ENCODE results near the gene ZNF142. TPM values are rescaled to one million over a fixed set of nuclear protein-coding genes. Genes with fewer than 3 reads are reported as not detected.
"Not testable (repeated sequence)": the region's sequence is repeated elsewhere in the genome, so short reads cannot be mapped to it uniquely, and the experiment has no call there.

ZNF142 gene
- total and polyA plus RNA-seq, 12 donors = 4.4 to 29.5 (median 22.0) TPM

DNA sequence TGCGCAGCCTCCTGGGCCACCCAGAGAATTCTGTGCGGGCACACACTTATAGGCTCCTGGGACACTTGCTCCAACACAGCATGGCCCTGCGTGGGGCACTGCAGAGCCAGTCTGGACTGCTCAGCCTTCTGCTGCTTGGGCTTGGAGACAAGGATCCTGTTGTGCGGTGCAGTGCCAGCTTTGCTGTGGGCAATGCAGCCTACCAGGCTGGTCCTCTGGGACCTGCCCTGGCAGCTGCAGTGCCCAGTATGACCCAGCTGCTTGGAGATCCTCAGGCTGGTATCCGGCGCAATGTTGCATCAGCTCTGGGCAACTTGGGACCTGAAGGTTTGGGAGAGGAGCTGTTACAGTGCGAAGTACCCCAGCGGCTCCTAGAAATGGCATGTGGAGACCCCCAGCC, 39.5 kb upstream of the ZNF142 start:
- no peaks in the 10 kb centered on the region for H3K27me3 ChIP-seq
- intact Hi-C loops (cut with DNase I) = no loop called here
- no peaks in the 10 kb centered on the region for H3K4me1 ChIP-seq
- H3K36me3 ChIP-seq = peaks cover 0 to 61% (median 4%) of the 10 kb centered on the region in 9 donors
- H3K27ac ChIP-seq = no peak overlapping the region
- no peak for TF ChIP-seq CTCF (IDR thresholded peaks at IDR 0.05)
- DNase-seq (no peak), ATAC-seq (peak in 1 of 8 donors; percentile 30)
- WGBS, 2 donors = 96 to 97% methylated on average over 8 of the region's 8 CpGs
- no peaks in the 10 kb centered on the region for H3K9me3 ChIP-seq
- no peak overlapping the region for H3K4me3 ChIP-seq

- intact Hi-C loops (cut with DNase I) = no loop called here
- 87 to 90% methylated on average over 3 of the region's 3 CpGs for WGBS, 2 donors
- no peak for TF ChIP-seq CTCF (IDR thresholded peaks at IDR 0.05)
Observed at GRCh38 chr2:218694405-218695145, 35.2 kb upstream of the ZNF142 start.

DNA sequence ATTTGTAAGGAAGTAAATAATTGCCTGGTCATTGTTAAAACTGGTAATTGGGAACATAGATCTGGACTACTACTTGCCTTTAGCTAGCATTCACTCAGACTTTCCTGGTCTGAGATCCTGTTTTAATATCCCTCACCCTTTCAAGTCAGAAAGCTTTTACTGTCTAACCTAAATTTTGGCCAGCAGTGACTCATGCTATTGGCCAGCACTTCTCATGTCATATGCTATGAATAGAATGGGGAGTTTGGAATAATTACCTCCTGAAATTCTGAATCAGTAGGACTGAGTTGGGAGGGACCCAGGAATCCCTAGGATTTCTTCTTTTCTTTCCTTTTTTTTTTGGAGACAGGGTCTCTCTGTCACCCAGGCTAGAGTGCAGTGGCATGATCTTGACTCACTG, 31.8 kb upstream of the ZNF142 start:
- intact Hi-C loops (cut with DNase I) = no loop called here
- H3K36me3 ChIP-seq = peaks cover 0 to 75% (median 39%) of the 10 kb centered on the region in 9 donors
- H3K27me3 ChIP-seq = no peaks in the 10 kb centered on the region
- ATAC-seq (peak in 3 of 8 donors; percentile 40 to 61 (median 48)), DNase-seq (no peak)
- TF ChIP-seq CTCF (IDR thresholded peaks at IDR 0.05) = no peak
- H3K9me3 ChIP-seq = no peaks in the 10 kb centered on the region
- H3K4me1 ChIP-seq = peaks cover 0 to 11% (median 4%) of the 10 kb centered on the region in 9 donors
- H3K27ac ChIP-seq = no peak overlapping the region
- no peak overlapping the region for H3K4me3 ChIP-seq

More at GRCh38 chr2:218694405-218695145, 35.2 kb upstream of the ZNF142 start:
- no peaks in the 10 kb centered on the region for H3K9me3 ChIP-seq
- H3K4me1 ChIP-seq = peaks cover 0 to 11% (median 0%) of the 10 kb centered on the region in 9 donors
- no peak overlapping the region for H3K27ac ChIP-seq
- no peak for DNase-seq
- peaks cover 0 to 92% (median 31%) of the 10 kb centered on the region in 9 donors for H3K36me3 ChIP-seq
- no peak overlapping the region for H3K4me3 ChIP-seq
- no peaks in the 10 kb centered on the region for H3K27me3 ChIP-seq
- no peak for ATAC-seq

DNA sequence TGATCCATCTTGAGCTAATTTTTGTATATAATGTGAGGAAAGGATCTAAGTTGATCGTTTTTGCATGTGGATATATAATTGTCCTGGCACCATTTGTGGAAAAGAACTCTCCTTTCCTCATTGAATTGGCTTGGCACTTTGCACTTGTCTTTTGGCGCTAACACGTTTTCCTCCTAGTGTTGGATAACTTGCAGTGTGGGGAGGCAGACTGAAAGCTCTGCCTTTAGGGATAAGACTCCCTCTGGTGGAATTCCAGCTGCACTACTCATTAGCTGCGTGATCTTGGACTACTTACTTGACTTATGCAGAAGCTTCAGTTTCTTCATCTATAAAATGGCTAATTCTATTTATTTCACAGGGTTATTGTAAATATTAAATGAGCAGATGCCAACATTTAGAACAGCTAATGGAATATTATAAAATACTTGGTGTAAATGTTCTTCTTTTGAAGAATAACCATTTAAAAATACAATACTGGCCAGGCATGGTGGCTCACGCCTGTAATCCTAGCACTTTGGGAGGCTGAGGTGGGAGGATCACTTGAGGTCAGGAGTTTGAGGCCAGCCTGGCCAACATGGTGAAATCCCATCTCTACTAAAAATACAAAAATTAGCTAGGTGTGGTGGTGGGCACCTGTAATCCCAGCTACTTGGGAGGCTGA, 28.1 kb upstream of the ZNF142 start:
- H3K9me3 ChIP-seq; H3K27ac ChIP-seq; H3K4me3 ChIP-seq; H3K27me3 ChIP-seq; intact Hi-C loops (cut with DNase I): not testable (repeated sequence)
- DNase-seq (peak in 1 of 2 donors; percentile 55), ATAC-seq (peak; percentile 64 to 94 (median 84))
- H3K4me1 ChIP-seq = peaks cover 0 to 11% (median 4%) of the 10 kb centered on the region in 9 donors
- peaks cover 0 to 71% (median 32%) of the 10 kb centered on the region in 9 donors for H3K36me3 ChIP-seq
- WGBS, 2 donors = 20 to 21% methylated on average over 5 of the region's 5 CpGs
- TF ChIP-seq CTCF (IDR thresholded peaks at IDR 0.05) = peak; percentile 64 to 88 (median 81)

Data from heart right ventricle (tissue), 16 donors.